Regular cardiac myocyte (primary cell): ENCODE data around the gene PCDHA7. TPM values are rescaled to one million over a fixed set of nuclear protein-coding genes. Genes with fewer than 3 reads are reported as not detected.

Source experiments
- total RNA-seq: library from RNA; depleted of rRNA; stranded (reverse); fragments of >200 nt; gene quantifications from 2 replicates; pipeline ENCODE4 v1.2.3, GENCODE V29; 2014

The PCDHA7 gene, protein sequence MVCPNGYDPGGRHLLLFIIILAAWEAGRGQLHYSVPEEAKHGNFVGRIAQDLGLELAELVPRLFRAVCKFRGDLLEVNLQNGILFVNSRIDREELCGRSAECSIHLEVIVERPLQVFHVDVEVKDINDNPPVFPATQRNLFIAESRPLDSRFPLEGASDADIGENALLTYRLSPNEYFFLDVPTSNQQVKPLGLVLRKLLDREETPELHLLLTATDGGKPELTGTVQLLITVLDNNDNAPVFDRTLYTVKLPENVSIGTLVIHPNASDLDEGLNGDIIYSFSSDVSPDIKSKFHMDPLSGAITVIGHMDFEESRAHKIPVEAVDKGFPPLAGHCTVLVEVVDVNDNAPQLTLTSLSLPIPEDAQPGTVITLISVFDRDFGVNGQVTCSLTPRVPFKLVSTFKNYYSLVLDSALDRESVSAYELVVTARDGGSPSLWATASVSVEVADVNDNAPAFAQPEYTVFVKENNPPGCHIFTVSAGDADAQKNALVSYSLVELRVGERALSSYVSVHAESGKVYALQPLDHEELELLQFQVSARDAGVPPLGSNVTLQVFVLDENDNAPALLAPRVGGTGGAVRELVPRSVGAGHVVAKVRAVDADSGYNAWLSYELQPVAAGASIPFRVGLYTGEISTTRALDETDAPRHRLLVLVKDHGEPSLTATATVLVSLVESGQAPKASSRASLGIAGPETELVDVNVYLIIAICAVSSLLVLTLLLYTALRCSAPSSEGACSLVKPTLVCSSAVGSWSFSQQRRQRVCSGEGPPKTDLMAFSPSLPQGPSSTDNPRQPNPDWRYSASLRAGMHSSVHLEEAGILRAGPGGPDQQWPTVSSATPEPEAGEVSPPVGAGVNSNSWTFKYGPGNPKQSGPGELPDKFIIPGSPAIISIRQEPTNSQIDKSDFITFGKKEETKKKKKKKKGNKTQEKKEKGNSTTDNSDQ
- 0.58 and 2.5 TPM in 2 replicates for total RNA-seq

DNA sequence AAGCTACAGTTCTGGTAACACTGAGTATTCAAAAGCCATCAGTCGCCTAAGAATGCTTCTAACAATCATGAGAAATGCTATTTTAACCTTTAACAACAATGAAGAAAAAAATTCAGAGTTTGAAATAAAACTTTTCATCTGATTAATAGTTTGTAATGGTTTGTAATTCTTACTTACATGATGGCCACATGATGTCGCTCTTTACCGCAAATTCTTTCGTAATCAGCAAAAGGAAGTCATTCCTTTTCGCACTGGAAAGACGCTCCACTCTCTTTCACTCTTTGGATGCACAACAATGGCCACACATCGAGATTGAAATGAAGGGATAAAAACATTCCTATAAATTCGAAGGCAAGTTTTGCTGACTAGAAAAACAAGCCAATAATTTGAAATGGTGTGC is at the start of gene PCDHA7:
Gene PCDHA7 (plus strand): TSS at position 277 of the 400 bp plus-strand sequence. CDS start 115 bp downstream, at position 392.

DNA sequence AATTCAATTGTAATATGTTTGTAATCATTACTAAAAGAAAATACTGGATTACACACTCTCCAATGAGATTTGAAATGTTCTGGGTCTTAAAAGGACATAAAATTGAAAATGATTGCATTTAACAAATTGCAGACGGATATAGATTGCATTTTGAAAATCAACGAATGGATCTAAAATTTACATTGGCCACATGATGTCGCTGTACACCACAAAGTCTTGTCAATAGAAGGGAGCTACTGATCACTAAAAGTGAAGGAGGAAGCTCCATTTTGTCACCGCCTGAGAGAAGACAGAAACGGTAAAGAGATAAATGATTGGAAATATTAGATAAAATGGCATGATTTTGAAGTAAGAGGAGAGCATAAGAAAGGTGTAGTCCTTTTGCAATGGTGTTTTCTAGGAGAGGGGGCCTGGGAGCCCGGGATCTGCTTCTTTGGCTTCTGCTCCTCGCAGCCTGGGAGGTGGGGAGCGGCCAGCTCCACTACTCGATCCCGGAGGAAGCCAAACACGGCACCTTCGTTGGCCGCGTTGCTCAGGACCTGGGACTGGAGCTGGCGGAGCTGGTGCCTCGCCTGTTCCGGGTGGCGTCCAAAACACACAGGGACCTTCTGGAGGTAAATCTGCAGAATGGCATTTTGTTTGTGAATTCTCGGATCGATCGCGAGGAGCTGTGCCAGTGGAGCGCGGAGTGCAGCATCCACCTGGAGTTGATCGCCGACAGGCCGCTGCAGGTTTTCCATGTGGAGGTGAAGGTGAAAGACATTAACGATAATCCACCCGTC is 48.0 kb upstream of the PCDHA7 start, which contains the start of gene PCDHA1:
Gene PCDHA1 (plus strand): TSS at position 236 of the 782 bp plus-strand sequence.

DNA sequence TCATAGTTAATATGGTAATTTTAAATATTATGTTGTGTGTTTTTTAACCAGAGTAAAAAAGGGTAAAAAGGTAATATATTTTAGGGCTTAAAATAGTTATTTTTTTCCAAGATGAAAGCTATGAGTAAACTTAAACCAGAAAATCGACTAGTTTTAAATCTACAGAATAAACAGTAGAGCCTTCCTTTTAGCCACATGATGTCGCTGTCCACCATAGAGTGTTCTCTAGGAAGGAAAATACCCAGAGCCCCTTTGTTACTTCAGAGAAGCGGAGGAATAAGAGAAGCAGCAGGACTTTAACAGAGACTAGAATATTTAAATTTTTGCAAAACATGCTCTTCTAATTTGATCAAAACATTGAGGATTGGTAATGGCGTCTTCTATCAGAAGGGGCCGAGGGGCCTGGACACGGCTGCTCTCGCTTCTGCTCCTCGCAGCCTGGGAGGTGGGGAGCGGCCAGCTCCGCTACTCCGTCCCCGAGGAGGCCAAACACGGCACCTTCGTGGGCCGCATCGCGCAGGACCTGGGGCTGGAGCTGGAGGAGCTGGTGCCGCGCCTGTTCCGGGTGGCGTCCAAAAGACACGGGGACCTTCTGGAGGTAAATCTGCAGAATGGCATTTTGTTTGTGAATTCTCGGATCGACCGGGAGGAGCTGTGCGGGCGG is 39.3 kb upstream of the PCDHA7 start, which contains the start of gene PCDHA2:
Gene PCDHA2 (plus strand): TSS at position 258 of the 664 bp plus-strand sequence.

DNA sequence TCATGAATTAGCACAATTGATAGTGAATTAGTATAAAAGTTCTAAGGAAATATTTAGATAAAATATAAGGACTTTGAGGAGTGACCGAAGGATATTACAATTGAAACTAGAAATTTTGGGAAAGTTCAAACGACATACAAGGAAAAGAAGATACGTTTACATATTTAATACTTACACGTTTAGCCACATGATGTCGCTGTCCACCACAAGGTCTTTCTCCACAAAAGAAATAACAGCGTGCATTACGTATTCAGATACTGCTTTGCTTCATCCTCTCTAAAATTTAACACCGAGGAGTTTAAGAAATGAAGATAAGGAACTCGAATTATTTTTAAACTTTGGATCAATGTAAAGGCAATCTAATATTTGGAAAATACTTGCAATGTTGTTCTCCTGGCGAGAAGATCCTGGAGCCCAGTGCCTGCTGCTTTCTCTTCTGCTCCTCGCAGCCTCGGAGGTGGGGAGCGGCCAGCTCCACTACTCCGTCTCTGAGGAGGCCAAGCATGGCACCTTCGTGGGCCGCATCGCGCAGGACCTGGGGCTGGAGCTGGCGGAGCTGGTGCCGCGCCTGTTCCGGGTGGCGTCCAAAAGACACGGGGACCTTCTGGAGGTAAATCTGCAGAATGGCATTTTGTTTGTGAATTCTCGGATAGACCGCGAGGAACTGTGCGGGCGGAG is 33.1 kb upstream of the PCDHA7 start, which contains the start of gene PCDHA3:
Gene PCDHA3 (plus strand): TSS at position 242 of the 678 bp plus-strand sequence.

DNA sequence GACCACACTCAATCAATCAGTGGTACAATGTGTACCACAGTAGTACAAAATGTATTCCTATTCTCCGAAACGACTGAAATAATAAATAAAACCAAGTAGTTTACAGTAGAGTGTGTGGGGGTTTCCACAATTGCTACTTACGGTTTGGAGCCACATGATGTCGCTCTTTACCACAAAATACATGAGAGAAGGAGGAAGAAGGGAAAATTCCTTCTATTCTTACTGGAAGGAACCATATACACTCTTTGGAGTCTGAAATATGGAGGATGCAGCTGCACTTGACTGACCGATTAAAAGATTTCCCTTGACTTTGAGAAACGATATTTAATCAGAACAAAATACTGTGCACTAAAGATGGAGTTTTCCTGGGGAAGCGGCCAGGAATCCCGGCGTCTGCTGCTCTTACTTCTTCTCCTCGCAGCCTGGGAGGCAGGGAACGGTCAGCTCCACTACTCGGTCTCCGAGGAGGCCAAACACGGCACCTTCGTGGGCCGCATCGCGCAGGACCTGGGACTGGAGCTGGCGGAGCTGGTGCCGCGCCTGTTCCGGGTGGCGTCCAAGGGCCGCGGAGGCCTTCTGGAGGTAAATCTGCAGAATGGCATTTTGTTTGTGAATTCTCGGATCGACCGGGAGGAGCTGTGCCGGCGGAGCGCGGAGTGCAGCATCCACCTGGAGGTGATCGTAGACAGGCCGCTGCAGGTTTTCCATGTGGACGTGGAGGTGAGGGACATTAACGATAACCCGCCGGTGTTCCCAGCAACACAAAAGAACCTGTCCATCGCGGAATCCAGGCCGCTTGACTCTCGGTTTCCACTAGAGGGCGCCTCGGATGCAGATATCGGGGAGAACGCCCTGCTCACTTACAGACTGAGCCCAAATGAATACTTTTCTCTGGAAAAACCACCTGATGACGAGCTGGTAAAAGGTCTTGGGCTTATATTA is 27.0 kb upstream of the PCDHA7 start, which contains the start of gene PCDHA4:
Gene PCDHA4 (plus strand): TSS at position 235 of the 942 bp plus-strand sequence.

DNA sequence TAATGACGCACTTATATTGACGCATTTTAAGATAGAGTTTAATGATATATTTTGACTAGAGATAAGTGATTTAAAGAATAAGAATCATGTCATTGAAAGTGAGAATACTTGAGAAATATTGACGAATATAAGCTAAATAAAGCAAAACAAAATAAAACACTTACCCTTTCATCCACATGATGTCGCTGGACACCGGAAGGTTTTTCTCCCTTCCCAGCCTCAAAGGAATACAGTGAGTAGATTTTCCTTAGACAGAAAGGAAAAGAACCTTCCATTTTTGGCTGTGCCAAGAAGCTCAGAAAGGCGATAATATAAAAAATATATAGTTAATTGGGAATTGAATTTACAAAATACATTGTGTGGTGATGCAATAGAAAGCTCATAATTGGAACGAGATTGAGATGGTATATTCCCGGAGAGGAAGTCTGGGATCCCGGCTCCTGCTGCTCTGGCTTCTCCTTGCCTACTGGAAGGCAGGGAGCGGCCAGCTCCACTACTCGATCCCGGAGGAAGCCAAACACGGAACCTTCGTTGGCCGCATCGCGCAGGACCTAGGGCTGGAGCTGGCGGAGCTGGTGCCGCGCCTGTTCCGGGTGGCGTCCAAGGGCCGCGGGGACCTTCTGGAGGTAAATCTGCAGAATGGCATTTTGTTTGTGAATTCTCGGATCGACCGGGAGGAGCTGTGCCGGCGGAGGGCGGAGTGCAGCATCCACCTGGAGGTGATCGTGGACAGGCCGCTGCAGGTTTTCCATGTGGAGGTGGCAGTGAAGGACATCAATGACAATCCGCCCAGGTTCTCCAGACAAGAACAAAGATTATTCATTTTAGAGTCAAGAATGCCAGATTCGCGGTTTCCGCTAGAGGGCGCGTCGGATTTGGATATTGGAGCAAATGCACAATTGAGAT is 12.4 kb upstream of the PCDHA7 start, which contains the start of gene PCDHA5:
Gene PCDHA5 (plus strand): TSS at position 239 of the 906 bp plus-strand sequence.

DNA sequence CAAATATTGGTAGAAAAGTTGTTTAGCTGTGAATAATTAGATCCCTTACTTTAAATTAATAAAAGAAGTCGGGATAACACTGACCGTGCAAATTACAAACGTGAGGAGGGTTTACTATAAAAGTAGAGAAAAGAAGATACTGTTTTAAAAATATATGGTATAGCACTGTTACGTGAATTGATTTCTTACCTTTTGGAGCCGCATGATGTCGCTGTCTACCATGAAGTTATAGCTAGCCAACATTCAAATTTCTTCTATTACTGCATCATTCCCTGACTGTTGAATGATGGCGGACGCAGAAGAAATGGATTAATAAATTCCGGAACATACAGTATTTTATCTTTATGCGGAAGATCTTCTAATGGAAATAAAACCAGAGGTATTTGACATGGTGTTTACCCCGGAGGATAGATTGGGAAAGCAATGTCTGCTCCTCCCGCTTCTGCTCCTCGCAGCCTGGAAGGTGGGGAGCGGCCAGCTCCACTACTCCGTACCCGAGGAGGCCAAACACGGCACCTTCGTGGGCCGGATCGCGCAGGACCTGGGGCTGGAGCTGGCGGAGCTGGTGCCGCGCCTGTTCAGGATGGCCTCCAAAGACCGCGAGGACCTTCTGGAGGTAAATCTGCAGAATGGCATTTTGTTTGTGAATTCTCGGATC is 6.2 kb upstream of the PCDHA7 start, which contains the start of gene PCDHA6:
Gene PCDHA6 (plus strand): TSS at position 257 of the 658 bp plus-strand sequence. CDS start 132 bp downstream, at position 389.

DNA sequence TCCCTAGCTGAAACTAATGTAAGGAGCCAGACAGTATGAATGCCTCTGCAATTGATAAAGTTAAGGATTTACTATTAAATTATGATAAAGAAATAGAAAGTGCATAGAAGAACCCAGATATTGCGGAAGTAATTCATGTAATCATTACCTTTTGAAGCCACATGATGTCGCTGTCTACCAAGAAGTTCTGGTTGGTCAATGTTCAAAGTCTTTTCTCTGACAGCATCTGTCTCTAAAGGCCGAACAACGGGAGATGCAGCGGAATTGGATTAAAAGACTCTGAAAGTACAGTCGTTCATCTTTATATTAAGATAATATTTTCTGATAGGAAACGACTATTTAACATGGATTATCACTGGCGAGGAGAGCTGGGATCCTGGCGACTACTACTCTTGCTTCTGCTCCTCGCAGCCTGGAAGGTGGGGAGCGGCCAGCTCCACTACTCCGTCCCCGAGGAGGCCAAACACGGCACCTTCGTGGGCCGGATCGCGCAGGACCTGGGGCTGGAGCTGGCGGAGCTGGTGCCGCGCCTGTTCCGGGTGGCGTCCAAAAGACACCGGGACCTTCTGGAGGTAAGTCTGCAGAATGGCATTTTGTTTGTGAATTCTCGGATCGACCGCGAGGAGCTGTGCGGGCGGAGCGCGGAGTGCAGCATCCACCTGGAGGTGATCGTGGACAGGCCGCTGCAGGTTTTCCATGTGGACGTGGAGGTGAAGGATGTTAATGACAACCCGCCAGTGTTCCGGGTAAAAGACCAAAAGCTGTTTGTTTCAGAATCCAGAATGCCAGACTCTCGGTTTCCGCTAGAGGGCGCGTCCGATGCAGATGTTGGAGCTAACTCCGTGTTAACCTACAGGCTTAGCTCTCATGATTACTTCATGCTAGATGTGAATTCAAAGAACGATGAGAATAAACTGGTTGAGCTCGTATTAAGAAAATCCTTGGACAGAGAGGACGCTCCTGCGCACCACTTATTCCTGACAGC is 7.2 kb downstream of the PCDHA7 start, which contains the start of gene PCDHA8:
Gene PCDHA8 (plus strand): TSS at position 210 of the 985 bp plus-strand sequence. CDS start 135 bp downstream, at position 345.

DNA sequence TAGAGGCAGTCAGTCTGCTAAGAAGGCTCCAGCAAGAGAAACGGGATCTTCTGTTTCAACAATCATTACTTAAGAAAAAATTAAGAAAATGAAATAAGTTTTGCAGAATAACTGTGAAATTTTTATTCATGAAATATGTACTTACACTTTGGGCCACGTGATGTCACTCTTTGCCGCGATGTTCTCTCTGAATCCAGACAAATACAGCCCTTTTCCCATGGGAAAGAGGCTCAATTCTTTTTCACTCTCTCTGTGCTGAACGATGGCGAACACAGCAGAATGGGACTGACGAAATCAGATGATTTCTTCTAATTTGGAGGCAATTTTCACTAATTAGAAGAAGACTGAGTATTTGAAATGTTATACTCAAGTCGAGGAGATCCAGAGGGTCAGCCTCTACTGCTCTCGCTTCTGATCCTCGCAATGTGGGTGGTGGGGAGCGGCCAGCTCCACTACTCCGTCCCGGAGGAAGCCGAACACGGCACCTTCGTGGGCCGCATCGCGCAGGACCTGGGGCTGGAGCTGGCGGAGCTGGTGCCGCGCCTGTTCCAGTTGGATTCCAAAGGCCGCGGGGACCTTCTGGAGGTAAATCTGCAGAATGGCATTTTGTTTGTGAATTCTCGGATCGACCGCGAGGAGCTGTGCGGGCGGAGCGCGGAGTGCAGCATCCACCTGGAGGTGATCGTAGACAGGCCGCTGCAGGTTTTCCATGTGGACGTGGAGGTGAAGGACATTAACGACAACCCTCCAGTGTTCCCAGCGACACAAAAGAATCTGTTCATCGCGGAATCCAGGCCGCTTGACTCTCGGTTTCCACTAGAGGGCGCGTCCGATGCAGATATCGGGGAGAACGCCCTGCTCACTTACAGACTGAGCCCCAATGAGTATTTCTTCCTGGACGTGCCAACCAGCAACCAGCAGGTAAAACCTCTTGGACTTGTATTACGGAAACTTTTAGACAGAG is 14.4 kb downstream of the PCDHA7 start, which contains the start of gene PCDHA9:
Gene PCDHA9 (plus strand): TSS at position 244 of the 964 bp plus-strand sequence. CDS start 114 bp downstream, at position 358.

DNA sequence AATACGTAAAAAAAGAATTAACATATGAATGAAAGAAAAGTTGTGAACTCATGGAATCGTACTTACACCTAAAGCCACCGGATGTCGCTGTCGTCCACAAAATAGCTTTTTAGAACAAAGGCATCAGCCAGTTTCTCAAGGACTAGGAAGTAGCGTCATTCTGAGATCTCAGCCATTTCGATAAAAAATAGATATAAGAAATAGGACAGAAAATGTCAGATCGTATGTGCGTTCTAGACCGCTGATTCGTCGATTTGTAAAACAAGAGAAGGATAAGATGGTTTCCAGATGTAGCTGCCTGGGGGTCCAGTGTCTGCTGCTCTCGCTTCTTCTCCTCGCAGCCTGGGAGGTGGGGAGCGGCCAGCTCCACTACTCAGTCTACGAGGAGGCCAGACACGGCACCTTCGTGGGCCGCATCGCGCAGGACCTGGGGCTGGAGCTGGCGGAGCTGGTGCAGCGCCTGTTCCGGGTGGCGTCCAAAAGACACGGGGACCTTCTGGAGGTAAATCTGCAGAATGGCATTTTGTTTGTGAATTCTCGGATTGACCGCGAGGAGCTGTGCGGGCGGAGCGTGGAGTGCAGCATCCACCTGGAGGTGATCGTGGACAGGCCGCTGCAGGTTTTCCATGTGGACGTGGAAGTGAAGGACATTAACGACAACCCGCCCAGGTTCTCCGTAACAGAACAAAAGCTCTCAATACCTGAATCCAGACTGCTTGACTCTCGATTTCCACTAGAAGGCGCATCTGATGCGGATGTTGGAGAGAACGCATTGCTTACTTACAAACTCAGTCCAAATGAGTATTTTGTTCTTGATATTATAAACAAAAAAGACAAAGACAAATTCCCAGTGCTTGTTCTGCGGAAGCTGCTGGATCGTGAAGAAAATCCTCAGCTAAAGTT is 22.0 kb downstream of the PCDHA7 start, which contains the start of gene PCDHA10:
Gene PCDHA10 (plus strand): TSS at position 126 of the 903 bp plus-strand sequence. CDS start 152 bp downstream, at position 278.

DNA sequence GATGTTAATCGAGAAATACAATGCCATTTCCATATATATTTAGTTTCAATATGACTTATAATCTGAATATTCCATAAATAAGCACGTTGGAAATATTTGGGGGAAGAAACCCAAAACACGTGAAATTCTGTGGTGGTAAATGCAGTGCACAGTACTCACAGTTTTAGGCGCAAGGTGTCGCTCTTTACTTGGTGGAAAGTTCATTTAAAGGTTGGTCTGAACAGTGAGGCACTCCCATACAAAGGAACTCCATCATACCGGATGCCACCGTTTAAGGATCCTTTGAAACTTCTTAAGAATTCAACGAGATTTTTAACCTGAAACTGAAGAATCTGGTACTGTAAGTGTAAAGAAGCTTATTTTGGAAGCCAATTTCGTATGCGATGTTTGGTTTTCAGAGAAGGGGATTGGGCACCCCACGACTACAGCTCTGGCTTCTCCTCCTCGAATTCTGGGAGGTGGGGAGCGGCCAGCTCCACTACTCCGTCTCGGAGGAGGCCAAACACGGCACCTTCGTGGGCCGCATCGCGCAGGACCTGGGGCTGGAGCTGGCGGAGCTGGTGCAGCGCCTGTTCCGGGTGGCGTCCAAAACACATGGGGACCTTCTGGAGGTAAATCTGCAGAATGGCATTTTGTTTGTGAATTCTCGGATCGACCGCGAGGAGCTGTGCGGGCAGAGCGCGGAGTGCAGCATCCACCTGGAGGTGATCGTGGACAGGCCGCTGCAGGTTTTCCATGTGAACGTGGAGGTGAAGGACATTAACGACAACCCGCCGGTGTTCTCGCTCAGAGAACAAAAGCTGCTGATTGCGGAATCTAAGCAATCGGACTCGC is 34.9 kb downstream of the PCDHA7 start, which contains the start of gene PCDHA11:
Gene PCDHA11 (plus strand): TSS at position 237 of the 834 bp plus-strand sequence. CDS start 147 bp downstream, at position 384.

